ENCODE results near the gene DCDC2. TPM values are rescaled to one million over a fixed set of nuclear protein-coding genes. Genes with fewer than 3 reads are reported as not detected.

DCDC2 gene
- total and polyA plus RNA-seq, 2 donors (not counting 3 experiments of a cell fraction or from before 2014, with no cell fraction given): not detected

- Histone ChIP-seq H3K27me3 (ENCODE audit: control insufficient read depth in 2 of 2, insufficient read depth in 2 of 2, low read length in 2 of 2) (no peaks in the 10 kb centered on the region), H3K79me2 (ENCODE audit: control insufficient read depth, insufficient read depth, low read length) (no peaks in the 10 kb centered on the region), H3K9me1 (replicated peaks; ENCODE audit: control insufficient read depth, extremely low read depth, insufficient read depth, low read length) (no peaks in the 10 kb centered on the region), H4K20me1 (replicated peaks; ENCODE audit: control insufficient read depth, extremely low read depth, insufficient read depth, low read length) (no peaks in the 10 kb centered on the region), H3K9ac (replicated peaks; ENCODE audit: extremely low read depth, insufficient read depth, low read length) (no peak overlapping the region), H2AFZ (ENCODE audit: low read depth, low read length) (no peak overlapping the region), H3K36me3 (ENCODE audit: control insufficient read depth in 2 of 2, extremely low read depth in 1 of 2, insufficient read depth in 2 of 2, low read length in 2 of 2) (no peaks in the 10 kb centered on the region), H3K4me3 (replicated peaks in 1 of 3; ENCODE audit: insufficient read depth in 1 of 3, low read depth in 1 of 3, low read length in 3 of 3) (no peak overlapping the region), H3K4me1 (ENCODE audit: control insufficient read depth, extremely low read depth, insufficient read depth, low read length) (no peaks in the 10 kb centered on the region), H3K27ac (ENCODE audit: insufficient read depth, low read depth, low read length) (no peak overlapping the region), H3K9me3 (replicated peaks; ENCODE audit: control insufficient read depth, insufficient read depth, low read length) (peaks cover 5% of the 10 kb centered on the region), H3K4me2 (ENCODE audit: insufficient read depth, low read length) (no peak overlapping the region)
- ChIA-PET POLR2A (no interaction called here), CTCF (no interaction called here)
- dilution Hi-C loops (cut with MboI; ENCODE audit: extremely low pct_ligation_motif_present, low sequenced_read_pairs): no loop called here
- FAIRE-seq (no peak), DNase-seq (ENCODE audit: low read depth, low spot score) (no peak)
- TF ChIP-seq POLR2A (IDR thresholded peaks at IDR 0.05; ENCODE audit: low read depth, low read length) (no peak), CTCF (IDR thresholded peaks at IDR 0.05; ENCODE audit: extremely low read depth in 1 of 2, insufficient read depth in 1 of 2, low read depth in 1 of 2, low read length in 2 of 2) (no peak), FOS (IDR thresholded peaks at IDR 0.05; ENCODE audit: borderline replicate concordance, insufficient read depth, low read length) (no peak), GATA2 (IDR thresholded peaks at IDR 0.05; ENCODE audit: insufficient read depth, insufficient read length, low read depth, low read length) (no peak), POLR2AphosphoS5 (IDR thresholded peaks at IDR 0.05; ENCODE audit: insufficient read depth, low read depth, low read length) (no peak), MAX (IDR thresholded peaks at IDR 0.05; ENCODE audit: insufficient read depth, insufficient read length) (no peak), EZH2 (IDR thresholded peaks at IDR 0.05; ENCODE audit: borderline replicate concordance, low read depth, low read length, severe bottlenecking) (no peak), JUN (IDR thresholded peaks at IDR 0.05; ENCODE audit: borderline replicate concordance, insufficient read depth, insufficient read length, low read depth) (no peak), MYC (IDR thresholded peaks at IDR 0.05; ENCODE audit: low read depth, low read length) (no peak)
- intact Hi-C loops (cut with micrococcal nuclease): no loop called here
- BruUV-seq (replicated peaks): no TSS peak
These were observed 209.7 kb downstream of the DCDC2 start for GRCh38 chr6:24148154-24148570.
